GM21423 (cell line): ENCODE measurements around the gene MFN1.
"Not testable (repeated sequence)": the region's sequence is repeated elsewhere in the genome, so short reads cannot be mapped to it uniquely, and the experiment has no call there.

Experiments used
- ATAC-seq: cut with Tn5 transposase; IDR thresholded peaks from one replicate; pipeline ENCODE4 v1.9.1; 2021; ENCODE audit warnings: mild to moderate bottlenecking, moderate library complexity; ENCODE audit not compliant: unreplicated experiment

The MFN1 gene

DNA sequence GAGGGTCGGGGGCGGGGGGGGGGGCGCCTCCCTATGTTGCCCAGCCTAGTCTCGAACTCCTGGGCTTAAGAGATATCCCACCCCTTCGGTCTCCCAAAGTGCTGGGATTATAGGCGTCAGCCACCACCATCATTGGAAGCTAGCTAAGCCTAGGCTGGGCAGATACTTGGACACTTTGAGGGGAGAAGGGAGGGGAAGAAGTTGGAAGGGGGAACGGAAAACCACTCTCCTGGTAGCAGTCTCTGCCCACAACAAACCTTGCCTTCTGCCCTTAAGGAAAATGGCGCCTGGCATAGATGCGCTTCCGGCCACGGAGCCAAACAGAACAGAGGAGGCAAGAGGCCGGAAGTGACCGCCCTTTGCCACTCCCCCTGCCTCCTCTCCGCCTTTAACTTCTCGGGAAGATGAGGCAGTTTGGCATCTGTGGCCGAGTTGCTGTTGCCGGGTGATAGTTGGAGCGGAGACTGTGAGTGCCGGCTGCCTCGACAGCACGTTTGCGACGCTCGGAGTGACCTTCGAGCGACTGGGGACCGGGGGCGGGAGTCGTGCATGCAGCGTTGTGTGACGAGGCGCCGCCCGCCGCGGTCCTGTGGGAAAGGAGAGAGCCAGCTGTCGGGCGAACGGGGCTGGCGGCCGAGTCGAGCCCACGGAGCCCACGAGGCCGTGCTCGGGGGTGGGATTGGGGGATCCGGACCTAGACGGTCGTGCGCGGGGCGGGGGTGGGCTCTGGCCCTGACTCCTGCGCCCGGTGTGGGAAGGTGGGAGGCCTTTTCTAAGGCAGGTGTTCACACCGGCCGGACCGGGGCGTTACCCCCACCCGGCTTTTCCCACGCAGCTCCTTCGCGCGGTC, at the start of gene MFN1:
MFN1 (plus strand) TSS at position 365 of the 850 bp plus-strand sequence. CDS start 1,143 bp downstream, outside the sequence.
- peak; percentile 93 for ATAC-seq

GRCh38 chr3:179297971-179298725, 49.4 kb upstream of the MFN1 start:
- no peak for ATAC-seq

DNA sequence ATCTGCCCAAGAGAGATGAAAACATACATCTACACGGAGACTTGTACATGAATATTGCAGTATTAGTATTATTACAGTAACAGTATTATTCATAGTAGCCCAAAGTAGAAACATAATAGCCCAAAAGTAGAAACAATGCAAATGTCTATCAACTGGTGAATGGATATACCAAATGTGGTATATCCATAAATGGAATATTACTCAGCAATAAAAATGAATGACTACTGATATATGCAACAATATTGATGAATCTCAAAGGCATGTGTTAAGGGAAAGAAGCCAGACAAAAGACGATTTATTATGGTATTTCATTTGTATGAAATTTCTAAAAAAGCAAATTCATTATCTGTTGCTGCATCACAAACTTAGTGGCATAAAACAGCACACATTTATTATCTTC, 48.2 kb upstream of the MFN1 start:
- no peak for ATAC-seq

DNA sequence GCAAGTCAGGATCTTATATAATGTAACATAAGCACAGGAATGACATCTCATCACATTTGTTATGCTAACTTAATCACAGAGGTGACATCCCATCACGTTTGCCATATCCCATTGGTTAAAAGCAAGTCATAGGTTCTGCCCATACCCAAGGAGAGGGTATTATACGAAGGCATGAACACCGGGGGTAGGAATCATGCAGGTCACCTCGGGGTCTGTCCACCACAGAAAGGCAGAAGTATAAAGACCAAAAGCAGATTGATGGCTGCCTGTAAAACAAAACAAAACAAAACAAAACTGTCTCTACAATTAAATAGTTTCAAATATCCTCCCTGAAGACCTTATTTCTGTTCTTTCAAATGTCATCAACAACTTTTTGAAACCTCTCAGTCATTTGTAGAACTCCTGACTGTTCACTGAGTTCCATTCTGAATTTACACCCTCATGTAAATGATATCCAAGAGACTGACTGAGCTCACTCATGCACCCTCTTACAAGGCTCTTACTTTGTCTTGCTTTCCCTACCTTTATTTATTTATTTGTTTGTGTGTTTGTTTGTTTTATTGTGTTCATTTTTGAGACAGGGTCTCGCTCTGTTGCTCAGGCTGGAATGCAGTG, 47.4 kb upstream of the MFN1 start:
- peak; percentile 49 for ATAC-seq

GRCh38 chr3:179301645-179302044, 45.9 kb upstream of the MFN1 start:
- ATAC-seq = no peak

GRCh38 chr3:179302111-179302510, 45.4 kb upstream of the MFN1 start:
- ATAC-seq = no peak

- ATAC-seq = no peak
These were observed 42.9 kb upstream of the MFN1 start for GRCh38 chr3:179304605-179305004.

DNA sequence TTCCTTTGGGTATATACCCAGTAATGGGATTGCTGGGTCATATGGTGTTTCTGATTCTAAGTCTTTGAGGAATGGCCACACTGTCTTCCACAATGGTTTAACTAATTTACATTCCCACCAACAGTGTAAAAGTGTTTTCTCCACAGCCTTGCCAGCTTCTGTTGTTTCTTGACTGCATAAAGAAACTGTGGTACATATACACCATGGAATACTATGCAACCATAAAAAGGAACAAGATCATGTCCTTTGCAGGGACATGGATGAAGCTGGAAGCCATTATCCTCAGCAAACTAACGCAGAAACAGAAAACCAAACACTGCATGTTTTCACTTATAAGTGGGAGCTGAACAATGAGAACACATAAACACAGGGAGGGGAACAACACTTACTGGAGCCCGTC, 40.1 kb upstream of the MFN1 start:
- ATAC-seq = not testable (repeated sequence)

DNA sequence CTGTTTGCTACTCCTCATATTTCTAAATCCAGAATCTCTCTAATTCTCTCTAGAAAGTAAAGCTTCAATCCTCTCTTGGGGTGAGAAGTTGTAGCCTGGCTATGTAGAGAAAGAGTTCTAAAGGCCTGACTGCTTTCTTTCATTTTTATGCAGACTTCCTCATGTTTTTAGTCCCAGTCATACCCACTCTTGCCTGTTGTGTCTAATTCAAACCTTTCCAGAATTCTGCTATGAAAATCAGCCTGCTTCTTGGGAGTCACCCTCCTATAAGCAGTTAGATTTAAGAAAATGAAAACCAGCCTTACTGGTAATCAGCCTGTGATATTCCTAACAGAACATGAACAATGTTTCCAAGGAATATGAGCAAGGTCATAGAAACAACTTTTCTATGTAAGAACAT, 39.5 kb upstream of the MFN1 start:
- no peak for ATAC-seq

DNA sequence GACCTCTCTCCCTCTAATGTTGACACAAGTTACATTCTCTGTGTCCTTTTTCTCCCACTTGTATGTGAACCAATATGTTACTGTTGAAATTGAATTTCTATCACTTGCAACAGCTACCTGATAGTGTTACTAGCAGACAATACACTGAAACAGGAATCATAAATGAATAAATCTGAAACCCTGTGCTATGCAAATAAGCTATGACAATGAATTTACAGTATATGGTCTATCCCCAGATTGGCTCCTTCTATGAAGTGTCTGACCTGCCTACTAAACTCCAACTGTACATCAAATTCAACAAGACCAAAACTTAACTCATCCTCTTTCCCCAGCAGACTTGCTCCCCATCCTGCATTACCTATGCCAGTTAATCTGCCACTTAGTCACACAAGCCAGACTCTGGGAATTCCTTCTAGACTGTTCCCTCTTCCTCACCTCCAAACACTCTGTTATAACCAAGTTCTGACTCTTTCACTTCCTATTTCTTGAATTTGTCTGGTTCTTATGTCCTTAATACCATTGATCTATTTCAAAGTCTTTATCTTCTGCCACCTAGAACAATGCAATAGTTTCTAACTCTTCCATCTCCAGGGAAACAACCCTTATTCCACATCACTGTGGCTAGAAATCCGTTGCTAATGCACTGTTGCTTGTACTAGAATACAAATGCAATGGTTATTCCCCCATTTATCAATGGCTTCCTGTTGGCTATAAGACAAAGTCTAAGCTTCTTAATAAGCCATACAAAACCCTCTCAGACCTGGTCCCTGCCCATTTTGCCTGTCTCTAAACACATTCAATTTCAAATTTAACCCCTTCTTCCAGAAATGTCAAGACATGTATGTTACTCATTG, 38.1 kb upstream of the MFN1 start:
- peak; percentile 99 for ATAC-seq

- ATAC-seq = no peak
These were observed 28.6 kb upstream of the MFN1 start for GRCh38 chr3:179318876-179319275.

- ATAC-seq = no peak
These were observed 25.7 kb upstream of the MFN1 start for GRCh38 chr3:179321668-179322285.

- ATAC-seq = peak; percentile 78
These were observed 25.0 kb upstream of the MFN1 start, which contains the start of gene ZNF639 for GRCh38 chr3:179322286-179323196. Gene ZNF639, plus strand, starts transcription at chr3:179323031. Its CDS starts 5,263 bp downstream, at chr3:179328294.

- peak; percentile 33 for ATAC-seq
These were observed 24.1 kb upstream of the MFN1 start for GRCh38 chr3:179323197-179324110.

DNA sequence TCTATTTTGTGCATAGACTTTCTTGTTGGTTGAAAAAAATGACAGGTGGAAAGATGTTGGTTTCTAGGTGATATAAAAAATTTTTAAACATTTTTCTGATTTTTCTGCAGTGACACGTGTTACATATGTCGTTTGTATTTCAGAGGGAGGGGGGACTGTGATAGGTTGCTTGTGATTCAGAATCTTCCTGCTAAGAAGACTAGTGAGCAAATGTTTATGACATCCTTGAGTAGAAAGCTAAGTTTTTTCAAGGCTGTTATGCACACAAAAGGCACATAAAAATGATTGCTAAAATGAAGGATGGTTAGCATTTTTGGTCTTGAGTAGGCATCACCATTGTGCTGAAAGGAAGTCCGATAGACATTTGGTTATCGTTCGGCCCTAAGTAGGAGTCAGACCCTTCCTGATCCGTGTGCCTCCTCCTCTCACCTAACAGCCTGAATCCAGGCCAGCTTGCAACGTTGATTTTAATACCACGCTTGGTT, 23.2 kb upstream of the MFN1 start:
- ATAC-seq = no peak

DNA sequence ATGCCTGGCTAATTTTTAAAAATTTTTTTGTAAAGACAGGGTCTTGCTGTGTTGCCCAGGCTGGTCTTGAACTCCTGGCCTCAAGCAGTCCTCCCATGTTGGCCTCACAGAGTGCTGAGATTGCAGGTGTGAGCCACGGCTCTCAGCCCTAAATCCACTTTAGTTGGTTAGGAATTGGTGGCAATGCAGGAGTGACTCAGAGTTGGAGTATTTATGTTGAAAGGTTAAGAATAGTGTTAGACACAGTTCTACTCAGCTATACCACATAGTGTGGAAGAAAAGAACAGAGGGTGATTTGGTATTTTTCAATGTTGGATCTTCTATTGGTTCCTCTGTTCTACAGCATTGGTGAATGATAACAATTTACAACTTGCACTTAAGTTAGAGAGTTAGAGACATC, 17.1 kb upstream of the MFN1 start:
- ATAC-seq = no peak

DNA sequence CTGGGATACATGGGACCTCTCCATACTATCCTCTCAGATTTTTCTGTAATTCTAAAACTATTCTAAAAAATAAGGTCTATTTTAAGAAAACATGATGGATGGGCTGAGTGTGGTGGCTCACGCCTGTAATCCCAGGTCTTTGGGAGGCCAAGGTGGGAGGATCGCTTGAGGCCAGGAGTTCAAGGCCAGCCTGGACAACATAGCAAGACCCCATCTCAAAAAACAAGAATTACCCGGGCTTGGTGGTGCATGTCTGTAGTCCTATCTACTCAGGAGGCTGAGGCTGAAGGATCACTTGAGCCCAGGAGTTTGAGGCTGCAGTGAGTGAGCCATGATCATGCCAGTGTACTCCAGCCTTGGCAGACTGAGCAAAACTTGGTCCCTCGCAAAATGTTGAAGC, 15.3 kb upstream of the MFN1 start:
- no peak for ATAC-seq

DNA sequence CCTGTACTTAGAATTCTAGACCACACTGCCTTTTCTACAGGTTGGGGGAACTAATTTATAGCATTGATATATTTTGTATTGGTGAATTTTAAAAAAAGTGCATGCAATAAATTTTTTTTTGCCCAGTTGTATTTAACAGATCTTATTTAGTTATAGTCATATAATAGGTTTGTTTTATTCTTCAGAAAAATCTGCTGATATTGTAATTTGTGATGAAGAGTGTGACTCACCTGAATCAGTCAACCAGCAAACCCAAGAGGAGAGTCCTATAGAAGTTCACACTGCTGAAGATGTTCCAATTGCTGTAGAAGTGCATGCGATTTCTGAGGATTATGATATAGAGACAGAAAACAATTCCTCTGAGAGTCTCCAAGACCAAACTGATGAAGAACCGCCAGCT, 14.4 kb upstream of the MFN1 start:
- no peak for ATAC-seq
